Upper lobe of left lung (tissue), 6 donors: Measurements from ENCODE around the gene TRIM38. TPM values are rescaled to one million over a fixed set of nuclear protein-coding genes. Genes with fewer than 3 reads are reported as not detected.

Experiments used
- ATAC-seq, 2 donors: fragments of 200-7000 bp; cut with Tn5 transposase; one replicate each; pipeline ENCODE4 v1.9.1; 2022; ENCODE audit warnings: mild to moderate bottlenecking in 2 of 2, moderate library complexity in 2 of 2; ENCODE audit not compliant: low FRiP score in 2 of 2
- DNase-seq, 2 donors: peaks; one replicate each; pipeline ENCODE4 v3.0.0-alpha.2; 2019 to 2020
- H3K27ac ChIP-seq, 4 donors: fragments of 200-600 bp; sonication (generic); one replicate each; pipeline ENCODE4 v1.5.1; 2016 to 2019
- H3K27me3 ChIP-seq, 4 donors: fragments of 200-600 bp; sonication (generic); one replicate each; pipeline ENCODE4 v1.5.1; 2017 to 2019
- H3K36me3 ChIP-seq, 4 donors: fragments of 200-600 bp; sonication (generic); one replicate each; pipeline ENCODE4 v1.5.1; 2016 to 2019
- H3K4me1 ChIP-seq, 4 donors: fragments of 200-600 bp; sonication (generic); one replicate each; pipeline ENCODE4 v1.5.1; 2018 to 2019
- H3K4me3 ChIP-seq, 4 donors: fragments of 200-600 bp; sonication (generic); one replicate each; pipeline ENCODE4 v1.5.1; 2017 to 2019; ENCODE audit warnings: mild to moderate bottlenecking in 2 of 4, moderate library complexity in 1 of 4
- H3K9me3 ChIP-seq, 4 donors: fragments of 200-600 bp; sonication (generic); one replicate each; pipeline ENCODE4 v1.5.1; 2018 to 2019
- EP300 ChIP-seq, 4 donors: sonication (generic); formaldehyde crosslinking; IDR thresholded peaks; one replicate each; pipeline ENCODE4 v1.5.1; 2017; ENCODE audit warnings: antibody characterized with exemption in 4 of 4, control low read depth in 2 of 4
- POLR2A ChIP-seq, 4 donors: fragments of 450-650 bp; IDR thresholded peaks; one replicate each; pipeline ENCODE4 v1.5.1; 2016 to 2017; ENCODE audit warnings: antibody characterized with exemption in 4 of 4, mild to moderate bottlenecking in 2 of 4
- POLR2AphosphoS5 ChIP-seq, 2 donors: sonication (generic); formaldehyde crosslinking; IDR thresholded peaks; one replicate each; pipeline ENCODE4 v1.5.1; 2017; ENCODE audit warnings: antibody characterized with exemption in 2 of 2
- WGBS, 2 donors: methylation state at CpG; one replicate each; pipeline ENCODE4 v1.1.5; 2017 to 2018; 5-methylcytosine and 5-hydroxymethylcytosine counted together
- total RNA-seq, 6 donors: library from RNA; depleted of rRNA in 4 of 6; stranded (reverse); fragments of >200 nt in 4 of 6; gene quantifications; one replicate each; pipeline versions ENCODE4 v1.1.0 to v1.2.1, GENCODE V29; 2016 to 2021
- TF ChIP-seq, protein P1 (sequence below), 6 experiments: fragments of 450-650 bp in 4 of 6; fragments of 200-600 bp in 2 of 6; sonication (generic) in 2 of 6; IDR thresholded peaks; one replicate each; pipeline ENCODE4 v1.5.1; 2016 to 2019; ENCODE audit warnings: antibody characterized with exemption in 6 of 6
- donor health status: DM: no; HTN: no; CAD: no; lungs with moderate emphysema.
- donor health status: DM: no; HTN: yes; CAD: no; lungs with severe emphysema.

The TRIM38 gene
- total RNA-seq, 6 donors from 2014 or later = 9.0 to 22.0 (median 14.7) TPM

DNA sequence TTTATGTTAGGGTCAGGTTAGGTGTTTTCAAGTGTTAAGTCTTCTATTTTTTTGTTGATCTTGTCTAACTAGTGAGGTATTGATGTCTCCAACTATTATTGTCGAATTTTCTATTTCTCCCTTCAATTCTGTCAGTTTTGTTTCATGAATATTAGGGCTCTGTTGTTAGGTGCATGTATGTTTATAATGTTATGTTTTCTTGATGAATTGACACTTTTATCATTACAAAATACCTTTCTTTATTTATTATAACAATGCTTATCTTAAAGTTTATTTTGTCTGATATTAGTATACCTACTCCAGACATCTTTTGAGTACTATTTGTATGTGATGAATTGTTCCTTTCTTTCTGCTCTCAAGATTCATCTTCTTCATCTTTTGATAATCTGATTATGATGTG is 12.9 kb upstream of the TRIM38 start:
- DNase-seq (no peak), ATAC-seq (no peak)
- Histone ChIP-seq H3K4me1 (no peaks in the 10 kb centered on the region), H3K4me3 (no peak overlapping the region), H3K9me3 (no peaks in the 10 kb centered on the region), H3K36me3 (no peaks in the 10 kb centered on the region), H3K27ac (no peak overlapping the region), H3K27me3 (no peaks in the 10 kb centered on the region)
- WGBS, 2 donors = 88 to 90% methylated on average over 1 of the region's 1 CpG
- no peak for TF ChIP-seq POLR2A (IDR thresholded peaks at IDR 0.05)
- TF ChIP-seq, protein P1, sequence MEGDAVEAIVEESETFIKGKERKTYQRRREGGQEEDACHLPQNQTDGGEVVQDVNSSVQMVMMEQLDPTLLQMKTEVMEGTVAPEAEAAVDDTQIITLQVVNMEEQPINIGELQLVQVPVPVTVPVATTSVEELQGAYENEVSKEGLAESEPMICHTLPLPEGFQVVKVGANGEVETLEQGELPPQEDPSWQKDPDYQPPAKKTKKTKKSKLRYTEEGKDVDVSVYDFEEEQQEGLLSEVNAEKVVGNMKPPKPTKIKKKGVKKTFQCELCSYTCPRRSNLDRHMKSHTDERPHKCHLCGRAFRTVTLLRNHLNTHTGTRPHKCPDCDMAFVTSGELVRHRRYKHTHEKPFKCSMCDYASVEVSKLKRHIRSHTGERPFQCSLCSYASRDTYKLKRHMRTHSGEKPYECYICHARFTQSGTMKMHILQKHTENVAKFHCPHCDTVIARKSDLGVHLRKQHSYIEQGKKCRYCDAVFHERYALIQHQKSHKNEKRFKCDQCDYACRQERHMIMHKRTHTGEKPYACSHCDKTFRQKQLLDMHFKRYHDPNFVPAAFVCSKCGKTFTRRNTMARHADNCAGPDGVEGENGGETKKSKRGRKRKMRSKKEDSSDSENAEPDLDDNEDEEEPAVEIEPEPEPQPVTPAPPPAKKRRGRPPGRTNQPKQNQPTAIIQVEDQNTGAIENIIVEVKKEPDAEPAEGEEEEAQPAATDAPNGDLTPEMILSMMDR (IDR thresholded peaks at IDR 0.05) = no peak
- TF ChIP-seq POLR2AphosphoS5 (IDR thresholded peaks at IDR 0.05) = no peak
- no peak for TF ChIP-seq EP300 (IDR thresholded peaks at IDR 0.05)

DNA sequence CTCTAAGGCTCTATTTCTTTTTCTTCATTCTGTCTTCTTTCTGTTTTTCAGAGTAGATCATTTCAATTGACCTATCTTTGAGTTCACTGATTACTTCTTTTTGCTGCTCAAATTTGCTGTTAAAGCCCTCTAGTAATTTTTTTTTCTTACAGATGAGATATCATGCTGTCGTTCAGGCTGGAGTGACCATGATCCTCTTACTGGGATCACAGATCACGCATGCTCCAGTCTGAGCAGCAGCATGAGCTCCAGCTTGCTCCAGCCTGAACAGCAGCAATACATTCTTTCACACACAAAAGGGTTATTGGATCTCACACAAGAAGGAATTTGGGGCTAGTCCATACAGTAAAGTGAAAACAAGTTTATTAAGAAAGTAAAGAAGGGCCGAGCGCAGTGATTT is 12.3 kb upstream of the TRIM38 start:
- Histone ChIP-seq H3K27ac (no peak overlapping the region), H3K4me1 (no peaks in the 10 kb centered on the region), H3K4me3 (no peak overlapping the region), H3K9me3 (no peaks in the 10 kb centered on the region), H3K36me3 (no peaks in the 10 kb centered on the region), H3K27me3 (no peaks in the 10 kb centered on the region)
- no peak for DNase-seq
- WGBS, 2 donors = 81 to 83% methylated on average over 4 of the region's 4 CpGs
- no peak for ATAC-seq
- no peak for TF ChIP-seq POLR2AphosphoS5 (IDR thresholded peaks at IDR 0.05)
- TF ChIP-seq EP300 (IDR thresholded peaks at IDR 0.05) = no peak
- TF ChIP-seq, protein P1 (IDR thresholded peaks at IDR 0.05) = no peak
- no peak for TF ChIP-seq POLR2A (IDR thresholded peaks at IDR 0.05)

DNA sequence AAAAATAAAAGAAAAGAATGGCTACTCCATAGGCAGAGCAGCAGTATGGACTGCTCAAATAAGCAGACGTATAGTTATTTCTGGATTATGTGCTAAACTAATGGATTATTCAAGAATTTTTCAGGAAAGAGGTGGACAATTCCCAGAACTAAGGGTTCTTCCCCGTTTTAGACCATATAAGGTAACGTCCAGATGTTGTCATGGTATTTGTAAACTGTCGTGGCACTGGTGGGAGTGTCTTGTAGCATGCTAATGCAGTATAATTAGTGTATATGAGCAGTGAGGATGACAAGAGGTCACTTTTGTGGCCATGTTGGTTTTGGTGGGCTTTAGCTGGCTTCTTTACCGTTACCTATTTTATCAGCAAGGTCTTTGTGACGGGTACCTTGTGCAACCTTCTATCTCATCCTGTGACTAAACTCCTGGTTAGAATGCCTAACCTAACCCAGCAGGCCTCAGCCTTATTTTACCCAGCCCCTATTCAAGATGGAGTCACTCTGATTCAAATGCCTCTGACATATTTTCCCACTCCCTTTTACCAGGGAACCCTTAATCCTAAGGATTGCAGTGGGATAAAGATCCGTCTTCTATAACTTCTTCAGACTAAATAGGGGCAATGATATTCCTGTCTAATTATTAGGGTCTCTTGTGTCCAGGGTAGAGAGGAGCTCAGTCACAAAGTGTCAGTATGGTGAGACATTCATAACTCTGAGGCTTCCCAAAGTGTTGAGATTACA is 11.1 kb upstream of the TRIM38 start:
- ATAC-seq = no peak
- 64 to 81% methylated on average over 7 of the region's 7 CpGs for WGBS, 2 donors
- no peaks in the 10 kb centered on the region for H3K27me3 ChIP-seq
- H3K4me3 ChIP-seq = no peak overlapping the region
- no peak overlapping the region for H3K27ac ChIP-seq
- TF ChIP-seq EP300 (IDR thresholded peaks at IDR 0.05) (no peak), POLR2A (IDR thresholded peaks at IDR 0.05) (no peak), POLR2AphosphoS5 (IDR thresholded peaks at IDR 0.05) (no peak)
- TF ChIP-seq, protein P1 (IDR thresholded peaks at IDR 0.05) = no peak
- no peaks in the 10 kb centered on the region for H3K9me3 ChIP-seq
- no peaks in the 10 kb centered on the region for H3K36me3 ChIP-seq
- no peak for DNase-seq
- H3K4me1 ChIP-seq = no peaks in the 10 kb centered on the region

DNA sequence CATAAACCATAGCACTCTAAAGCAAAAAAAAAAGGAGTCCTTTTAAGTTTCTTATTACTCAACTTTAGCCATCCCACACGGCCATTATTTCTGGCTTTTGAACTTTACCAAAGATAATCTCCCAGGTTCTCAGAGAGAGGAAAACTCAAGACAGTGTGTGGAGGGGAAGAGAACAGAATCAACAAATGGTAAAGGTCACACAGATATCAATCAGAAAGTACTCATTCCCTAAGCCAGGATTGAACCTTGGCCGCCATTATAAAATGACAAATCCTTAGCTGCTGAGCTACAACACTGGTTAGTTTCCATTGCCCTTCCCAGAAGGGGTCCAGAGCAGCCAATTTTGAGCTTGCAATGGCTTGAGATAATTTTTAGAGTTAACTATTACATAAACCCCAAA is 10.1 kb upstream of the TRIM38 start:
- Histone ChIP-seq H3K4me1 (no peaks in the 10 kb centered on the region), H3K9me3 (no peaks in the 10 kb centered on the region), H3K4me3 (no peak overlapping the region), H3K36me3 (no peaks in the 10 kb centered on the region), H3K27me3 (no peaks in the 10 kb centered on the region), H3K27ac (no peak overlapping the region)
- TF ChIP-seq POLR2AphosphoS5 (IDR thresholded peaks at IDR 0.05) = no peak
- TF ChIP-seq EP300 (IDR thresholded peaks at IDR 0.05) = no peak
- TF ChIP-seq, protein P1 (IDR thresholded peaks at IDR 0.05) = no peak
- no peak for TF ChIP-seq POLR2A (IDR thresholded peaks at IDR 0.05)
- DNase-seq (no peak), ATAC-seq (no peak)
- WGBS, 2 donors = 95% methylated on average over 2 of the region's 2 CpGs

DNA sequence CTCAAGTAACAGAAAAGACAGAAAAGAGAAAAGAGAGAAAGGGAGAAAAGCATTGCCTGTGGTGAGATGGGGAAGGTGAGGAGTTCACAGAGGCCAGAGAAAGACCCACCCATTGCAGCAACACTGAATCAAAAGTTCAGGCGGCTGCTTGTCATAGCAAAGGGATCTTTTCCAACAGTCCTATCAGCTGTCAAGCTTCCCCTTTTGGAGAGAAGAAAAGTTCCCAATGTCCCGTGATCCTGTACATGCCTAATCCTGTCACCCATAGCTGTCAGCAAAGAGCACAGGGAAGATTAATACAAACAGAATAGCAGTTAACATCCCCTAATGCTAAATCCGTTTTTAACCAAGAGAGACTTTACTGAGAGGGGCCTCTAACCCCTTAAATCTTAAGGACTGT is 8.9 kb upstream of the TRIM38 start:
- DNase-seq (no peak), ATAC-seq (peak in 1 of 2 donors; percentile 8)
- Histone ChIP-seq H3K4me3 (no peak overlapping the region), H3K4me1 (no peaks in the 10 kb centered on the region), H3K9me3 (no peaks in the 10 kb centered on the region), H3K27ac (no peak overlapping the region), H3K36me3 (no peaks in the 10 kb centered on the region), H3K27me3 (no peaks in the 10 kb centered on the region)
- 89 to 91% methylated on average over 3 of the region's 3 CpGs for WGBS, 2 donors
- TF ChIP-seq, protein P1 (IDR thresholded peaks at IDR 0.05) = no peak
- TF ChIP-seq POLR2AphosphoS5 (IDR thresholded peaks at IDR 0.05) (no peak), EP300 (IDR thresholded peaks at IDR 0.05) (no peak), POLR2A (IDR thresholded peaks at IDR 0.05) (no peak)
